Left lung (tissue), 10 donors: Measurements from ENCODE around the gene HSDL2. TPM values are rescaled to one million over a fixed set of nuclear protein-coding genes. Genes with fewer than 3 reads are reported as not detected.
"Not testable (repeated sequence)": the region's sequence is repeated elsewhere in the genome, so short reads cannot be mapped to it uniquely, and the experiment has no call there.

Experiments used
- ATAC-seq: fragments of 200-7000 bp; cut with Tn5 transposase; one replicate; pipeline ENCODE4 v1.9.1; 2020; ENCODE audit warnings: moderate library complexity
- DNase-seq, 4 donors: peaks; one replicate each; pipeline ENCODE4 v3.0.0-alpha.2; 2013 to 2020
- H3K27ac ChIP-seq, 2 donors: fragments of 200-600 bp; sonication (generic) in 1 of 2; one replicate each; pipeline versions ENCODE4 v1.5.0 to v1.8.0; 2020 to 2021
- H3K27me3 ChIP-seq, 2 donors: fragments of 200-600 bp; sonication (generic) in 1 of 2; one replicate each; pipeline versions ENCODE4 v1.5.0 to v1.8.0; 2020 to 2021
- H3K36me3 ChIP-seq, 2 donors: fragments of 200-600 bp; sonication (generic) in 1 of 2; one replicate each; pipeline versions ENCODE4 v1.5.0 to v1.8.0; 2020 to 2021
- H3K4me1 ChIP-seq, 2 donors: fragments of 200-600 bp; one replicate each; pipeline ENCODE4 v1.8.0; 2021
- H3K4me3 ChIP-seq, 2 donors: fragments of 200-600 bp; sonication (generic) in 1 of 2; one replicate each; pipeline versions ENCODE4 v1.5.0 to v1.8.0; 2020 to 2021; ENCODE audit warnings: mild to moderate bottlenecking in 1 of 2
- H3K9me3 ChIP-seq, 2 donors: fragments of 200-600 bp; sonication (generic) in 1 of 2; one replicate each; pipeline versions ENCODE4 v1.5.0 to v1.8.0; 2020 to 2021
- intact Hi-C, 2 donors: fragments of 100-400 bp; cut with DNase I; formaldehyde crosslinking; loops; one replicate each; pipeline versions ENCODE4 v1.11.2 to v1.14.2; 2022
- polyA plus RNA-seq, 6 donors: library from polyadenylated mRNA; unstranded; fragments of 120-200 nt; gene quantifications; one replicate each; pipeline ENCODE4 v1.2.1, GENCODE V29; 2013; ENCODE audit not compliant: insufficient read length in 6 of 6
- total RNA-seq, 2 donors: library from RNA; stranded (reverse); fragmentation: NEBNext Ultra II Directional; extraction: Animal tissue kit (Norgen Biotek cat#: 25700); gene quantifications; one replicate each; pipeline ENCODE4 v1.2.1, GENCODE V29; 2021
- TF ChIP-seq, protein P1 (sequence below), 2 donors: fragments of 200-600 bp; sonication (generic) in 1 of 2; IDR thresholded peaks; one replicate each; pipeline versions ENCODE4 v1.5.0 to v1.8.0; 2021; ENCODE audit warnings: antibody characterized with exemption in 2 of 2
- donor health status: DM: no; HTN: yes; CAD: no.
- donor health status: DM: no; HTN: no; CAD: no.

The HSDL2 gene
- total and polyA plus RNA-seq, 8 donors = 40.3 to 77.9 (median 64.2) TPM

DNA sequence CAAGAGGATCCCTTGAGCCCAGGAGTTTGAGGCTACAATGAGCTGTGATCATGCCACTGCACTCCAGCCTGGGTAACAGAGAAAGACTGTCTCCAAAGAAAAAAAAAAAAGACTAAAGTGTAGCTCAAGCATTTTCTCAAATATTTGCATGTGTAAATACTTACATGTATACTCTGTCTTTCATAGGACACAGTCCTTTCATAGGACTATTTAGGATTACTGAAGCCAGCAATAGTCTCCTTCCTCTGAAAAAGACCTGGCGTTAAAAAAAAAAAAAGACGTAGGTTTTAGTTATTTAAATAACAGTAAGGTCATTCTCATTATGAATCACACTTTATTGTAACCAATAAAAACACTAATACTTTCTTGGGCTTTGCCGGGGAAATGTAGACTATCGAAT lies 29.9 kb downstream of the HSDL2 start:
- intact Hi-C loops = no loop called here
- no peaks in the 10 kb centered on the region for H3K9me3 ChIP-seq
- H3K27ac ChIP-seq = peak overlapping the region; percentile 73 to 78
- H3K4me1 ChIP-seq = peaks cover 10 to 11% of the 10 kb centered on the region in 2 donors
- DNase-seq = no peak
- H3K27me3 ChIP-seq = no peaks in the 10 kb centered on the region
- H3K36me3 ChIP-seq = peaks cover 0 to 30% of the 10 kb centered on the region in 2 donors
- TF ChIP-seq, protein P1, sequence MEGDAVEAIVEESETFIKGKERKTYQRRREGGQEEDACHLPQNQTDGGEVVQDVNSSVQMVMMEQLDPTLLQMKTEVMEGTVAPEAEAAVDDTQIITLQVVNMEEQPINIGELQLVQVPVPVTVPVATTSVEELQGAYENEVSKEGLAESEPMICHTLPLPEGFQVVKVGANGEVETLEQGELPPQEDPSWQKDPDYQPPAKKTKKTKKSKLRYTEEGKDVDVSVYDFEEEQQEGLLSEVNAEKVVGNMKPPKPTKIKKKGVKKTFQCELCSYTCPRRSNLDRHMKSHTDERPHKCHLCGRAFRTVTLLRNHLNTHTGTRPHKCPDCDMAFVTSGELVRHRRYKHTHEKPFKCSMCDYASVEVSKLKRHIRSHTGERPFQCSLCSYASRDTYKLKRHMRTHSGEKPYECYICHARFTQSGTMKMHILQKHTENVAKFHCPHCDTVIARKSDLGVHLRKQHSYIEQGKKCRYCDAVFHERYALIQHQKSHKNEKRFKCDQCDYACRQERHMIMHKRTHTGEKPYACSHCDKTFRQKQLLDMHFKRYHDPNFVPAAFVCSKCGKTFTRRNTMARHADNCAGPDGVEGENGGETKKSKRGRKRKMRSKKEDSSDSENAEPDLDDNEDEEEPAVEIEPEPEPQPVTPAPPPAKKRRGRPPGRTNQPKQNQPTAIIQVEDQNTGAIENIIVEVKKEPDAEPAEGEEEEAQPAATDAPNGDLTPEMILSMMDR (IDR thresholded peaks at IDR 0.05) = no peak
- H3K4me3 ChIP-seq = no peak overlapping the region
- peak; percentile 71 for ATAC-seq

DNA sequence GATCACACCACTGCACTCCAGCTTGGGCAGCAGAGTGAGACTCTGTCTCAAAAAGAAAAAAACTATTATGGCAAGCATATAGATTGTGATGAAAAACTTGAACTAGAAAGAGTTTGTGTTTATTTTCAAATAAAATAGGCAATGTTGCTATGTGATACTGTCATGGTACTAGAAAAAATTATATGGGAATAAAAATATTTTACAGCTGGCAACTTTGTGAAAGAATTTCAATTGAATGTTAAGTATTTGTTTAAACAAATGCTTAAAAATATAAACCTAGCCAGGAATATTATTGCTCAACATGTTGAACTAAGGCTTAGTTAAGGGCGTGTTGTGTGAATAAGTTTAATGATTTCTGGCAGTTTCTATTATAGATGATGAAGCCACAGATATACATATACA lies 31.7 kb downstream of the HSDL2 start:
- TF ChIP-seq, protein P1 (IDR thresholded peaks at IDR 0.05) = no peak
- Histone ChIP-seq H3K36me3 (peaks cover 0 to 22% of the 10 kb centered on the region in 2 donors), H3K4me3 (no peak overlapping the region), H3K27ac (peak overlapping the region; percentile 35 to 73), H3K9me3 (no peaks in the 10 kb centered on the region), H3K4me1 (peaks cover 10 to 11% of the 10 kb centered on the region in 2 donors), H3K27me3 (no peaks in the 10 kb centered on the region)
- DNase-seq (peak in 2 of 4 donors; percentile 51 to 60), ATAC-seq (peak; percentile 77)
- intact Hi-C loops = no loop called here

DNA sequence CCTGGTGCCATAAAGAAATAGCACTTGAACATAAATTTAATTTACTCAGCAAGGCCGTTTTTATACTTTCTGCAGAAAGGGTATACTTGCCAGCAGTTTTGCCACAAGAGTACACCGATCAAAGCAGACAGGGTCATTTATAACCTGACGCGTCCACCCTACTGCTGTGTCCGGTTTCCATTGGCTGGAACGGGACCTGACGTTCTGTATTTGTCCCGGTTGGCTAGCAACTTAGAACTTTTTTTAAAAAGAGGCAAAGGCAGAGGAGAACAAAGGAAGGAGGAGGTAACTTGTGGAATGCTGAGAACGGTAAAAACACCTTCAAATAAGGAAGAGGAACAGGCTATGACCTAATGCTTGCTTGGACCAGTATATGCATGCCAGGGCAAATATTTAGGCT lies 33.8 kb downstream of the HSDL2 start:
- peaks cover 0 to 14% of the 10 kb centered on the region in 2 donors for H3K36me3 ChIP-seq
- H3K9me3 ChIP-seq, ATAC-seq, DNase-seq, H3K27ac ChIP-seq, H3K4me3 ChIP-seq, intact Hi-C loops, H3K27me3 ChIP-seq: not testable (repeated sequence)
- H3K4me1 ChIP-seq = peaks cover 10 to 11% of the 10 kb centered on the region in 2 donors

DNA sequence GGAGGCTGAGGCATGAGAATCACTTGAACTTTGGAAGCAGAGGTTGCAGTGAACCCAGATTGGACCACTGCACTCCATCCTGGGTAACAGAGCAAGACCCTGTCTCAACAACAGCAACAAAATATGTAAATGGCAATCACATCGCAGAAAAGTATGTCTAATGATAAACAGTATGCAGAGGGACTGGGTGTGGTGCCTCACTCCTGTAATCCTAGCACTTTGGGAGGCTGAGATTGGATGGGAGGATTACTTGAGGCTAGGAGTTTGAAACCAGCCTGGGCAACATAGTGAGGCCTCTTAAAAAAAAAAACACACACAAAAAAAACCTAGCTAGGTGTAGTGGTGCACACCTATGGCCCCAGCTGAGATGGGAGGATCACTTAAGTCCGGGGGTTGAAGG lies 40.3 kb downstream of the HSDL2 start:
- intact Hi-C loops = no loop called here
- no peaks in the 10 kb centered on the region for H3K27me3 ChIP-seq
- H3K9me3 ChIP-seq = no peaks in the 10 kb centered on the region
- no peak for ATAC-seq
- no peaks in the 10 kb centered on the region for H3K4me1 ChIP-seq
- no peak overlapping the region for H3K27ac ChIP-seq
- no peak for DNase-seq
- H3K4me3 ChIP-seq = no peak overlapping the region
- H3K36me3 ChIP-seq = peaks cover 0 to 27% of the 10 kb centered on the region in 2 donors
- TF ChIP-seq, protein P1 (IDR thresholded peaks at IDR 0.05) = no peak

DNA sequence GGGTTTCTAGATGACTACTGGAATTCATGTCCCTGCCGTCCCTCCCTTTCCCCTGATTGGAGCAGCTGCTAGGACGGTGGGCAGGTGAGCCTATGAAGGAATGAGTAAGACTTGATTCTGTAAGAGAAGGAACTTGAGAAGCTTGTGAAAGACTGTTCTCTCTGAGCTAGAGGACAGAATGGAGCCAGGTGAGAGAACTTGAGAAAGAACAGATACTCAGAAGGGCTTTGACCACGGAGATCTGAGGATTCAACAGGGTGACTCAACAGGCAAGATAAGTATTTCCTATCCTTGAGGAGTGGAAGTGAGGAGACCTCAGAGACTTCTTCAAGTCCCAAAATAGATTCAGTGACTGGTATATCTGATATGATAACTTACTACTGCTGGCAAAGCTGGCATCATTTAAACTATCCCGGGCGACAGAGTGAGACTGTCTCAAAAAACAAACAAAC lies 41.9 kb downstream of the HSDL2 start:
- ATAC-seq (peak; percentile 18), DNase-seq (no peak)
- no peaks in the 10 kb centered on the region for H3K27me3 ChIP-seq
- H3K4me3 ChIP-seq = no peak overlapping the region
- H3K4me1 ChIP-seq = no peaks in the 10 kb centered on the region
- peaks cover 0 to 27% of the 10 kb centered on the region in 2 donors for H3K36me3 ChIP-seq
- intact Hi-C loops = no loop called here
- TF ChIP-seq, protein P1 (IDR thresholded peaks at IDR 0.05) = no peak
- H3K27ac ChIP-seq = no peak overlapping the region
- H3K9me3 ChIP-seq = no peaks in the 10 kb centered on the region
